ENCODE measurements around the gene NEIL3. TPM values are rescaled to one million over a fixed set of nuclear protein-coding genes. Genes with fewer than 3 reads are reported as not detected.

Gene NEIL3
- total RNA-seq, 1 experiment from 2014 or later = 18.1 TPM

DNA sequence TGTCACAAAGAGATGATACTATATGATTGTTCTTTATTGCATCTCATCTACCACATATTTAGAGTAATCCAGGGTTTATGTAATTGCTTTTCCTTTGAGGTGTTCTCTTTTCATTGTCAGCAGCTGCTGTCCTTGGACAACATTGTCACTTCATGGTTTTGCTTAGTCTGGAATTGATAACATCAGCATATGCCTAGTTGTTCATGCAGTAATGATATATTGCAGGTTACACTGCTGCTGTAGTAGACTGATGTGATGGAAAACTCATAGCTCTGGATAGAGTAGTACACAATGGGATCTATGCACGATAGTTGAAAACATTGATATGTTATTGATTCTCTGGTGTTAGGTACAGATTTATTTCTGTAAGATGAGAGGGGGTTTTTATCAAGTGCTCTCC is 13.7 kb downstream of the NEIL3 start:
- H3K27ac ChIP-seq (ENCODE audit: low read depth, low read length) = no peak overlapping the region
- no peaks in the 10 kb centered on the region; the same call in 1 of the 2 replicates for H4K20me1 ChIP-seq (ENCODE audit: insufficient read depth)
- BruUV-seq (replicated peaks) = no TSS peak
- H3K9me3 ChIP-seq (ENCODE audit: control insufficient read depth in 1 of 2, insufficient read depth in 1 of 2, low read depth in 1 of 2, low read length in 2 of 2) = no peaks in the 10 kb centered on the region
- H3K4me3 ChIP-seq (replicated peaks in 1 of 2; ENCODE audit: low read depth in 1 of 2, low read length in 2 of 2) = no peak overlapping the region
- DNase-seq (ENCODE audit: low read depth, low spot score) = no peak
- intact Hi-C loops (cut with micrococcal nuclease) = no loop called here
- no peak for ATAC-seq
- no peaks in the 10 kb centered on the region for H3K4me1 ChIP-seq (ENCODE audit: control insufficient read depth in 1 of 2, insufficient read depth in 2 of 2, low read length in 2 of 2)
- H3K79me2 ChIP-seq (ENCODE audit: insufficient read depth, low read length) = peaks cover 100% of the 10 kb centered on the region
- H3K9ac ChIP-seq (ENCODE audit: low read length) = no peak overlapping the region
- no peak overlapping the region for H2AFZ ChIP-seq (ENCODE audit: low read depth, low read length, poor library complexity, severe bottlenecking)
- RAD21 ChIA-PET (ENCODE audit: low non-redundant PET in 1 of 2, low total read pairs in 2 of 2, uncharacterized antibody in 2 of 2, unreplicated experiment in 2 of 2) = no interaction called here
- H3K9me2 ChIP-seq (ENCODE audit: insufficient read depth) = no peaks in the 10 kb centered on the region
- H3K27me3 ChIP-seq (ENCODE audit: insufficient read depth, low read length) = no peaks in the 10 kb centered on the region
- TF ChIP-seq CEBPB (IDR thresholded peaks at IDR 0.05; ENCODE audit: low read depth) (no peak), REST (IDR thresholded peaks at IDR 0.05; ENCODE audit: low read depth) (no peak), EZH2 (IDR thresholded peaks at IDR 0.05) (no peak), SIN3A (IDR thresholded peaks at IDR 0.05; ENCODE audit: low read depth) (no peak), EGR1 (IDR thresholded peaks at IDR 0.05; ENCODE audit: low read depth) (no peak), POLR2A (IDR thresholded peaks at IDR 0.05; ENCODE audit: borderline replicate concordance, extremely low read depth, insufficient read depth, insufficient read length) (no peak), CBX3 (IDR thresholded peaks at IDR 0.05; ENCODE audit: low read depth) (no peak), MAX (IDR thresholded peaks at IDR 0.05) (no peak), POLR2AphosphoS5 (IDR thresholded peaks at IDR 0.05; ENCODE audit: low read depth, low read length) (no peak), ZFX (IDR thresholded peaks at IDR 0.05) (no peak), ELF1 (IDR thresholded peaks at IDR 0.05; ENCODE audit: borderline replicate concordance, low read depth) (no peak), EZH2phosphoT487 (IDR thresholded peaks at IDR 0.05; ENCODE audit: borderline replicate concordance) (no peak), RAD21 (IDR thresholded peaks at IDR 0.05; ENCODE audit: low read depth) (no peak), SRF (IDR thresholded peaks at IDR 0.05; ENCODE audit: low read depth) (no peak), SP1 (IDR thresholded peaks at IDR 0.05; ENCODE audit: low read depth) (no peak), JUND (IDR thresholded peaks at IDR 0.05) (no peak), ZNF274 (IDR thresholded peaks at IDR 0.05; ENCODE audit: low read depth, low read length) (no peak), FOSL1 (IDR thresholded peaks at IDR 0.05; ENCODE audit: low read depth) (no peak)
- TF ChIP-seq, protein P1, sequence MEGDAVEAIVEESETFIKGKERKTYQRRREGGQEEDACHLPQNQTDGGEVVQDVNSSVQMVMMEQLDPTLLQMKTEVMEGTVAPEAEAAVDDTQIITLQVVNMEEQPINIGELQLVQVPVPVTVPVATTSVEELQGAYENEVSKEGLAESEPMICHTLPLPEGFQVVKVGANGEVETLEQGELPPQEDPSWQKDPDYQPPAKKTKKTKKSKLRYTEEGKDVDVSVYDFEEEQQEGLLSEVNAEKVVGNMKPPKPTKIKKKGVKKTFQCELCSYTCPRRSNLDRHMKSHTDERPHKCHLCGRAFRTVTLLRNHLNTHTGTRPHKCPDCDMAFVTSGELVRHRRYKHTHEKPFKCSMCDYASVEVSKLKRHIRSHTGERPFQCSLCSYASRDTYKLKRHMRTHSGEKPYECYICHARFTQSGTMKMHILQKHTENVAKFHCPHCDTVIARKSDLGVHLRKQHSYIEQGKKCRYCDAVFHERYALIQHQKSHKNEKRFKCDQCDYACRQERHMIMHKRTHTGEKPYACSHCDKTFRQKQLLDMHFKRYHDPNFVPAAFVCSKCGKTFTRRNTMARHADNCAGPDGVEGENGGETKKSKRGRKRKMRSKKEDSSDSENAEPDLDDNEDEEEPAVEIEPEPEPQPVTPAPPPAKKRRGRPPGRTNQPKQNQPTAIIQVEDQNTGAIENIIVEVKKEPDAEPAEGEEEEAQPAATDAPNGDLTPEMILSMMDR (IDR thresholded peaks at IDR 0.05 in 2 of 3, conservative IDR thresholded peaks at IDR 0.05 in 1 of 3; ENCODE audit: borderline replicate concordance in 1 of 3, insufficient read depth in 1 of 3, low read depth in 2 of 3, low read length in 2 of 3) = no peak
- TF ChIP-seq, protein P2, sequence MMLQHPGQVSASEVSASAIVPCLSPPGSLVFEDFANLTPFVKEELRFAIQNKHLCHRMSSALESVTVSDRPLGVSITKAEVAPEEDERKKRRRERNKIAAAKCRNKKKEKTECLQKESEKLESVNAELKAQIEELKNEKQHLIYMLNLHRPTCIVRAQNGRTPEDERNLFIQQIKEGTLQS (IDR thresholded peaks at IDR 0.05) = no peak
- CTCF ChIA-PET = no interaction called here
- peaks cover 0 to 39% of the 10 kb centered on the region in 2 experiments; a peak in 1 of 4 replicates for H3K36me3 ChIP-seq (ENCODE audit: control insufficient read depth in 1 of 2, insufficient read depth in 2 of 2, low read length in 2 of 2)
- POLR2A ChIA-PET = no interaction called here
- no peak overlapping the region for H3K4me2 ChIP-seq (ENCODE audit: low read length)

All from HCT116 (cell line).